Urinary bladder (tissue), 4 donors: ENCODE data around the gene ST6GALNAC4. TPM values are rescaled to one million over a fixed set of nuclear protein-coding genes. Genes with fewer than 3 reads are reported as not detected.

Experiments
- DNase-seq: peaks from one replicate; pipeline ENCODE4 v3.0.0-alpha.2; 2015; ENCODE audit errors: extremely low spot score
- H3K27ac ChIP-seq: one replicate; pipeline ENCODE4 v1.5.1; 2013; ENCODE audit warnings: low read depth, mild to moderate bottlenecking, moderate library complexity
- H3K36me3 ChIP-seq: one replicate; pipeline ENCODE4 v1.6.1; 2013; ENCODE audit warnings: mild to moderate bottlenecking, moderate library complexity; ENCODE audit not compliant: insufficient read depth
- H3K4me1 ChIP-seq: one replicate; pipeline ENCODE4 v1.6.1; 2013; ENCODE audit warnings: mild to moderate bottlenecking, moderate library complexity; ENCODE audit not compliant: insufficient read depth
- H3K4me3 ChIP-seq: one replicate; pipeline ENCODE4 v1.5.1; 2013; ENCODE audit warnings: low read depth, low read length
- WGBS: extraction: QIAGEN DNeasy Blood & Tissue Kit; methylation state at CpG from one replicate; pipeline ENCODE4 v1.1.7; 2013; 5-methylcytosine and 5-hydroxymethylcytosine counted together
- polyA plus RNA-seq: library from polyadenylated mRNA; stranded (reverse); fragments of 200-250 nt; gene quantifications from one replicate; pipeline ENCODE4 v1.2.3, GENCODE V29; 2013
- total RNA-seq: library from RNA; depleted of rRNA; stranded (reverse); fragments of >200 nt; gene quantifications from one replicate; pipeline ENCODE4 v1.2.3, GENCODE V29; 2014
- donor health status: healthy with polysubstance abuse.
- donor health status: healthy.

ST6GALNAC4 gene, protein sequence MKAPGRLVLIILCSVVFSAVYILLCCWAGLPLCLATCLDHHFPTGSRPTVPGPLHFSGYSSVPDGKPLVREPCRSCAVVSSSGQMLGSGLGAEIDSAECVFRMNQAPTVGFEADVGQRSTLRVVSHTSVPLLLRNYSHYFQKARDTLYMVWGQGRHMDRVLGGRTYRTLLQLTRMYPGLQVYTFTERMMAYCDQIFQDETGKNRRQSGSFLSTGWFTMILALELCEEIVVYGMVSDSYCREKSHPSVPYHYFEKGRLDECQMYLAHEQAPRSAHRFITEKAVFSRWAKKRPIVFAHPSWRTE
- total RNA-seq (6.8 TPM), polyA plus RNA-seq (35.1 TPM)

DNA sequence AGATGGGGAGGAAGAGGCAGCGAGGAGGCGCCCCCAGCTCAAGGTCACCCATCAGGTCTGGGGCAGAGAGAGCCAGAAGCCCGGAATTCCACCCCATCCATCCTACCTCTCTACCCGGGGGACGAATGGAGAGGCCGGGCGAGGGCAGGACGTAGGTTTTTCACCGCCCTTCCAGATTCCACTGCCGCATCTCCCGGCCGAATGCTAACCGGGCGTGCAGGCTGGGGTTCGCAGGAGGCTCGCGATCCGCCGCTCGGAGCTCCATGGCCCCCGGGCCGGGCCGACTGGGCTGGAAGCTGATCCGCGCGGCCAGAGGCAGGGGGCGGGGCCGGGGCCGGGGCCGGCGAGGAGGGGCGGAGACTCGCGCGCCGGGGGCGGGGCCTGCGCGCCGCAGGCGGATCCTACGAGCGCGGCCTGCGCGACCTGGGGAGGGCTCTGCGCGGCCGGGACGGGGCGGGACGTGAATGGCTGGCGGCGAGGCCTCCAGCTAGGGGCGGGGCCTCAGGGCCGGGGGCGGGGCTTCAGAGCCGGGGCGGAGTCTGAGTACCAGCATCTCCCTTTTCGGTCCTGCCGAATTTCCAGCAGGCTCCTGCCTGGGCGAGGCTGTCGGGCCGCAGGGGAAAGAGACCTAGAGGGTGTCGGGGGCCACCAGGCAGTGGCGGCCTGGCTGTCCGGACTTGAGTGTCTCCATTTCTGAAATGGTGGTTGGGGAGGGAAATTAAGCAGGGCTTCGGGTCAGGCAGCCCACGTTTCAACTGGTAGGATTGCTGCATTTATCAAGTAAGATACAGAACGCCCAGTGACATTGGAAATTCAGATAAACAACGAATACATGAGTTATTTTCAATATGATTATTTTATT is at the start of gene ST6GALNAC4:
Gene ST6GALNAC4, minus strand, starts transcription at position 322 of the 862 bp plus-strand sequence. CDS start 622 bp downstream, outside the sequence.
- no peaks in the 10 kb centered on the region for H3K4me1 ChIP-seq

DNA sequence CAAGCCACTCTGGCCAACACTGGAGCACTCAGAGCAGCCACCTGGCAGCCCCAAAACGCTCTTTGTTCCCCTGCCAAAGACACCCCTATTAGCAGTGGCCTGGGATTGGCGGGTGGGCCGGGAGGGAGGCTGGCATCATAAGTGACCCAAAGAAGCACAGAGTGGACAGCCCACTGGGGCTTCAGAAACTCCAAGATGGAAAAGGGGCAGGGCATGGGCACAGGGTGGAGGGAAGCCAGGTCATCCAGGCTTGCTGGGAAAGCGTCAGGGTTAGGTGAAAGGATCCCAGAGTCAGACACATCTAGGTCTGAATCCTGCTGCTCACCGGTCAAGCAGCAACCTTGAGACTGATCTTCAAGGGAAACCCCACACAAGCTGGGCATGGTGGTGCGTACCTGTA is 49.1 kb upstream of the ST6GALNAC4 start:
- H3K4me1 ChIP-seq: no peaks in the 10 kb centered on the region
- no peak for DNase-seq
- 28% methylated on average over 6 of the region's 6 CpGs for WGBS
- peak overlapping the region; percentile 85 for H3K27ac ChIP-seq
- H3K36me3 ChIP-seq: no peaks in the 10 kb centered on the region
- no peak overlapping the region for H3K4me3 ChIP-seq

More for the DNA sequence above, at the start of gene ST6GALNAC4:
- H3K27ac ChIP-seq: peak within 1 kb of the TSS; percentile 48
- DNase-seq: no peak
- no peaks in the 10 kb centered on the region for H3K36me3 ChIP-seq
- WGBS: 3% methylated on average over 71 of the region's 71 CpGs
- H3K4me3 ChIP-seq: peak within 1 kb of the TSS; percentile 61

DNA sequence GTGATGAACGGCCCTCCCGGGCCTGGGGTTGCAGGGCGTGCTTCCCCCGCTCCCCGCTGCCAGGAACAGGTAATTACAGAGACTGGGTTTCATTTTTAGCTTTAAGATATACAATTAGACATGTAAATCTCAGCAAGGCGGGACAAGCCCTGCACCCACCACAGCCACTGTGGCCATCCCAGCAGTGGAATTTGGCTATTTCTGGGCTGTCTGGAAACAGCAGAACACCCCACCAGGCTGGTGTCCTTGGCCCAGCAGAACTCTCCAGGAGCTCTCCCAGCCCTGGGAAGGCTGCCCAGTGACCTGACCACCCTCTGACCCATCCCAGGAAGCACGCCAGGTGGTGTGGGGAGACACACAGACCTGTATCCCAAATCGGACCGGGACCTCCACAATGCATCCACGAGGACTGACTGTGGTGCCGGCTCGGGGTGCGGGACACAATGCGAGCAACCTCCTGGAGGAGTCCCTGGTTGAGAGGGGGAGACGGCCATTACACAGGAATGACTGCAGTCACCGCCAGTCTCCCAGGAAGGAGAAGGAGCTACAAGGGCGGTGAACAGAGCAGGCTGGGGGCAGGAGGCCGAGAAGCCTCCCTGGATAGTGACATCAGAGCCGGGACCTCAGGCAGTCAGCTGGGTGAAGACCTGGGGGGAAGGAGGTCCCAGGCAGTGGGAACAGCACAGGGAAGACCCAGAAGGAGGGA is 46.7 kb upstream of the ST6GALNAC4 start:
- 39% methylated on average over 19 of the region's 19 CpGs for WGBS
- Histone ChIP-seq H3K36me3 (no peaks in the 10 kb centered on the region), H3K27ac (peak overlapping the region; percentile 28), H3K4me3 (no peak overlapping the region), H3K4me1 (no peaks in the 10 kb centered on the region)
- DNase-seq: no peak

DNA sequence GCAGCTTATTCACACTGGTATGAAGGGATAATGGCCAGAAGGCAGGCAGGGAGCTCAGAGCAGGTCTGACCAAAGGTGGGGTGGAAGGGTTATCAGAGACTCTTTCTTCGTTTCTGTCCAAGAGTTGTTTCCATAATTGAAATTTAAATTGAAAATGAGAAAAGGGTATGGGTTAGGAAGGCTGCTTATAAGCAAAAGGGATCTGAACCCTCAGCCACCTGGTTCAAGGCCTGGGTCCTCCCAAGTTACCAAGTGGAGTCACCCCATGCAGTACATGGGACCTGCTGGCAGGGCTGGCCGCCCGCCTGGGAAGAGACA is 46.2 kb upstream of the ST6GALNAC4 start:
- DNase-seq: no peak
- Histone ChIP-seq H3K4me1 (no peaks in the 10 kb centered on the region), H3K36me3 (no peaks in the 10 kb centered on the region), H3K4me3 (no peak overlapping the region), H3K27ac (no peak overlapping the region)
- 33% methylated on average over 3 of the region's 3 CpGs for WGBS

DNA sequence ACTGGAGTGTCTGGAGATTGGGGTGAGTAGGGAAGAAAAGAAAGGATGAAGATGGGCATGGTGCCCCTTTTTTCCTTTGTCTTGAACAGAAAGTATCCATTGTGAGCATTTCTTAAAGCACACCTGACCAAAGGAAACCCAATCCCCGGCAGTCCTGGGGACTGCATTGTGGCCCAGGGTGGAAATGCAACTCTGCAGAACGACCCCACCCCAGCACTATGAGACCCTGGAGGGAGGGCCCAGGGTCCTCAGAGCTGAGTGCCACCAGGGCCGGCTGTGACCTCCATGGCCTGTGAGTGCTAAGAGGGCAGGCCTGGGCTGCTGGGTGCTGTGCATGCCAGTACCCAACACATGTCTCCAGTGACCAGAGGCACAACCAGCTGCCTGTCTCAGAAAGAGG is 45.4 kb upstream of the ST6GALNAC4 start:
- Histone ChIP-seq H3K36me3 (no peaks in the 10 kb centered on the region), H3K27ac (no peak overlapping the region), H3K4me1 (no peaks in the 10 kb centered on the region), H3K4me3 (no peak overlapping the region)
- no peak for DNase-seq
- WGBS: 68% methylated on average over 3 of the region's 3 CpGs

DNA sequence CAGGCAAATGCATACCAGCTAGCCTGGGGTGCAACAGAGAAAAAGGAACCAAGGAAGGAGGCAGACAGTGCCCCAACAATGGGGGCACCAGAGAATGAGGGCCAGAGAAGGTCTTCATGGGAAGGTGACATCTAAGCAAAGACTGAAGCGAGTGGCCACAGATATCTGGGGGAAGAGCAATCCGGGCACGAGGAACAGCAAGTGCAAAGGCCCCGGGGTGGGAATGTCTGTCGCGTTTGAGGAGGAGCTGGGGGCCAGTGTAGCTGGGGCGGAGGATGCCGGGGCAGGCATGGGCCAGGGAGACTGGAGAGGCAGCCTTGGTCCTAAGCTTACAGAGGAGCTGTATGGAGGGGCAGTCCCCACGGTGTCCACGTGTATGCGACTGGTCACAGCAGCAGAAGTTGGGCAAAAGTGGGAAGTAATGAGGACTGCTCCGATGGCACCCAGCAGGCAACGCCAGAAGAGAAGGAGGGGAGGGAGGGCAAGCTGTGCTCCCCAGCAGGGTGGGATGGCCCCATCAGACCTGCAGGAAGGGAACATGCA is 44.8 kb upstream of the ST6GALNAC4 start:
- 91% methylated on average over 13 of the region's 13 CpGs for WGBS

DNA sequence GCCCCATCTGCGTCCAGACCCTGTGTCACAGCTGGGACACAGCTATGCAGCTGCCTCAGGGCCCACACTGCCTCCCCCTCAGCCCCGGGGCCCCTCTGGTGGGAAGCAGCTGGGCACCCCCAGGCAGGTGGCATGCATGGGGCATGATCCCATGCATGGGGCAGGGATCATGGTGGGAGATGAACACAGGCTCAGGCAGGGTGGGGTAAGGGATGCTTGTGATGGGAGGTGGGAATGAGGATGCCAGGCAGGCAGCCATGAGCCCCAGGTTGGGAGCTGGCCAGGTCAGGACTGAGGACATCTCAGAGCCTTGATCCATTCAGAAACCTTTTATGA is 44.3 kb upstream of the ST6GALNAC4 start:
- no peak overlapping the region for H3K4me3 ChIP-seq
- WGBS: 85% methylated on average over 2 of the region's 2 CpGs
- no peaks in the 10 kb centered on the region for H3K4me1 ChIP-seq
- no peak overlapping the region for H3K27ac ChIP-seq
- no peak for DNase-seq
- H3K36me3 ChIP-seq: no peaks in the 10 kb centered on the region

More for the DNA sequence above, 44.8 kb upstream of the ST6GALNAC4 start:
- H3K4me3 ChIP-seq: no peak overlapping the region
- H3K27ac ChIP-seq: no peak overlapping the region
- DNase-seq: no peak
- no peaks in the 10 kb centered on the region for H3K36me3 ChIP-seq
- no peaks in the 10 kb centered on the region for H3K4me1 ChIP-seq

DNA sequence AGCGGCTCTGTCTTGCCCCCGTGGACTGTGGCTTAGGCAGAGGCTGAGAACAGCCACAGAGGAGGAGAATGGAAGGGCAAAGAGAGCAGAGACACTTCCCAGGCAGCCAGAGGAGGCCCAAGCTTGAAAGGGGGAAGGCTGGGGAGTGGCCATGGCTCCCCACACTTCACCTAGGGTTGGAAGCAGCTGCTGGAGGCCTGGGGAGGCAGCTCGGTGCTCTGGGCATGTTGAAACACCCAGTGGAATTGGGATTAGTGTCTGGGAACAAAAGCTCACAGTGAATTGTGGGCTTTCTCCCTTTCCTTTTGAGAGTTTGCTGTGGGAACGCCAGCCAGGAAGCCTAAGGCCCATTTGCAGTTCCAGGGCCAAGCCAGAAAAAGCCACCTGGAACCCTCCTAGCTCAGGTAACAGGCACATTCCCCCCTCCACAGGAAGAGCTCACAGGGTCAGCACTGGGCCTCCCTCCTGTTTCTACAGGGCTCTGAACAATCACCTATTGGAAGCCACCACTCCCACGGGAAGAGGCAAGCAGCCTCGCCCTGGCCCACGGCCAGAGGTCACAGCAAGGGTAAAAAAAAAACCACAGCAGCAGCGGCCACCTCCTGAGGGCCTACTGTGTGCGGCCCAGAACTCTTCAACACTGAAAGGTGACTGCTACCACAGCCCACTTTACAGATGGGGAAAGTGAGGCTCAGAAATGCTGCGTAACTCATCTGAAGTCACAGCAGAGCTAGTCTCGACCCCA is 43.7 kb upstream of the ST6GALNAC4 start:
- H3K4me3 ChIP-seq: no peak overlapping the region
- no peak for DNase-seq
- peak overlapping the region; percentile 12 for H3K27ac ChIP-seq
- H3K36me3 ChIP-seq: no peaks in the 10 kb centered on the region
- peaks cover 3% of the 10 kb centered on the region for H3K4me1 ChIP-seq
- WGBS: 44% methylated on average over 11 of the region's 11 CpGs

DNA sequence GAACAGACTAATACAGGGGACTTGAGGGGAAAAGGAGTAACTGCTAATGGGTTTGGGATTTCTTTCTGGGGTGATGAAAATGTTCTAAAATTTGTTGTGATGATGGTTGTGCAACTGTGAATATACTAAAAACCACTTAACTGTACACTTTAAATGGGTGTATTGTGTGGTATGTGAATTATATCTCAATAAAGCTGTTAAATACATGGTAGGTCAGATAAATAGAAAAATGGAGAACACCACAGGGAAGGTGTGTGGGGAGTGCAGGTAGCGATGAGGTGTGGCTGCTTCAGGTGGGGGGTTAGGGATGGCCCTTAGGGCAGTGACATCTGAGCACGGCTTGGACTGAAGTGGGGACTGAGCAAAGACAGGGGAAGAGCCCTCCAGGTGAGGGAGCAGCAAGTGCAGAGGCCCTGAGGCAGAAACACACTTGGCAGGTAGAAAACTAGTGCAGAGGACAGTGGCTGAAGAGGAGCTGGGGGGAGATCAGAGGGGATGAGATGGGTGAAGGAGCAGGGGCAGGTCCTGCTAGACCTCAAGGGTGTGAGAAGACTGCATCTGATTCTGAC is 43.1 kb upstream of the ST6GALNAC4 start:
- Histone ChIP-seq H3K4me1 (peaks cover 7% of the 10 kb centered on the region), H3K36me3 (no peaks in the 10 kb centered on the region), H3K4me3 (no peak overlapping the region), H3K27ac (peak overlapping the region; percentile 24)
- DNase-seq: no peak
- WGBS: 82% methylated on average over 2 of the region's 2 CpGs

DNA sequence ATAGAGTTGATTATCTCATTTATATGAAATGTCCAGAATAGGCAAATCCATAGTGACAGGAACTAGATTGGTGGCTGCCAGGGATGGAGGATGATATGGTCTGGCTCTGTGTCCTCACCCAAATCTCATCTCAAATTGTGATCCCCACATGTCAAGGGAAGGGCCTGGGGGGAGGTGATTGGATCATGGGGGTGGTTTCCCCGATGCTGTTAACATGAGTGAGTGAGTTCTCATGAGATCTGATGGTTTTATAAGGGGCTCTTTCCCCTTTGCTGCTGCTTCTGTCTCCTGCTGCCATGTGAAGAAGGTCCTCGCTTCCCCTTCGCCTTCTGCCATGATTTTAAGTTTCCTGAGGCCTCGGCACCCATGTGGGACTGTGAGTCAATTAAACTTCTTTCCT is 42.6 kb upstream of the ST6GALNAC4 start:
- DNase-seq: no peak
- H3K27ac ChIP-seq: no peak overlapping the region
- H3K36me3 ChIP-seq: no peaks in the 10 kb centered on the region
- H3K4me1 ChIP-seq: peaks cover 7% of the 10 kb centered on the region
- 88% methylated on average over 4 of the region's 4 CpGs for WGBS
- H3K4me3 ChIP-seq: no peak overlapping the region

DNA sequence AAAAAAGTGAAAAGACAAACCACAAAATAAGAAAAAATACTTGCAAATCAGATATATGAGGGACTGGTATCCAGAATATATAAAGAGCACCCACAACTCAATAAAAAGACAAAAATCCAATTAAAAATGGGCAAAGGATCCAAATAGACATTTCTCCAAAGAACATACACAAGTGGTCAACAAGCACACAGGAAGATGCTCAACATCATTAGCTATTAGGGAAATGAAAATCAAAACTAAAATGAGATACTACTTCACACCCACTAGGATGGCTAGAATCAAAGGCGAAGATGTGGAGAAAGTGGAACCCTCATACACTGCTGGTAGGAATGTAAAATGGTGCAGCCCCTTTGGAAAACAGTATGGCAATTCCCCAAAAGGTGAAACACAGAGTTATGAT is 41.9 kb upstream of the ST6GALNAC4 start:
- 97% methylated on average over 1 of the region's 1 CpG for WGBS
- DNase-seq: no peak
- Histone ChIP-seq H3K4me3 (no peak overlapping the region), H3K27ac (no peak overlapping the region), H3K4me1 (peaks cover 7% of the 10 kb centered on the region), H3K36me3 (no peaks in the 10 kb centered on the region)

DNA sequence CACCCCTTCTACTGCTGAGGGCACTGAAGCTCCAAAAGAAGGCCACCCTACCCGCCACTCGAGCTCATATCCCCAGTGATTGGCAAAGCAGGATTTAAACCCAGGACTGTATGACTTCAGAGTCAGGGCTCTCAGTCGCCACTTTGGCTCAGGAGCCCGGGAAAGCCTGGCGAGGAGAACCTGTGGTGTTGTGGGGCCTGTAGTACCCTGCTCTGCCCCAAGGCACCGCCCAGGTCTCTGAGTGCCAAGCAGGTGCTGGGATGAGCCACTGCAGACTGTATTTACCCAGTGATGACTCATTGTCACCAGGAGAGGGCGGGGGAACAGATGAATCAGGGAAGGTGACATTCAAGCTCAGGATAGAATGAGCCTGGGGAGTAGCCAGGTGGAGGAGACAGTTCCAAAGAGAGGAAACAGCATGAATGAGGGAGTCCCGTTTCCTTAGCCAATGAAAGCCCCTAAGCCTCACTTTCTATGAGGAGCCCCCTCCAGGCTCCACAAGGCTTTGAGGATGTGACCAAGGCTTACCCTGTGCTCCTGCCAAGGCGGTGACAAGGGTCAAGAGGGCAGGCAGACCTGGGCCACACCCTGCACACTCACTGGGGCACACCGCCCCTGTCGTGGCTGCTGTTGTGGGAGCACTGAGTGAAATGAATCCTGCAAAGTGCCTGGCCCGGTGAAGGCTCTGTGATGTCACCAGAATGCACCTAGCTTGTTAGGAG is 38.6 kb upstream of the ST6GALNAC4 start:
- no peak overlapping the region for H3K4me3 ChIP-seq

More for the DNA sequence above, 38.6 kb upstream of the ST6GALNAC4 start:
- DNase-seq: no peak
- 54% methylated on average over 12 of the region's 12 CpGs for WGBS
- Histone ChIP-seq H3K27ac (peak overlapping the region; percentile 35), H3K4me1 (peaks cover 7% of the 10 kb centered on the region), H3K36me3 (no peaks in the 10 kb centered on the region)
